Raji (cell line): ENCODE measurements around the gene NDUFS1.

Experiments
- POLR2A ChIP-seq: IDR thresholded peaks from 2 replicates; pipeline ENCODE4 v1.6.1; 2011; ENCODE audit warnings: low read depth, low read length, control low read depth; ENCODE audit not compliant: insufficient read depth

The NDUFS1 gene

GRCh38 chr2:206164261-206164862 is 5.1 kb upstream of the NDUFS1 start:
- TF ChIP-seq POLR2A, result no peak

GRCh38 chr2:206163251-206163880 is 4.1 kb upstream of the NDUFS1 start:
- no peak for TF ChIP-seq POLR2A

GRCh38 chr2:206160807-206161179 is 1.5 kb upstream of the NDUFS1 start:
- no peak for TF ChIP-seq POLR2A

- TF ChIP-seq POLR2A, result no peak
Observed at GRCh38 chr2:206160125-206160806, 1.0 kb upstream of the NDUFS1 start.

GRCh38 chr2:206158563-206159345 is 490 bp downstream of the NDUFS1 start:
- no peak for TF ChIP-seq POLR2A

- TF ChIP-seq POLR2A, result no peak
Observed at GRCh38 chr2:206154197-206154596, 5.0 kb downstream of the NDUFS1 start.

GRCh38 chr2:206150631-206151030 is 8.6 kb downstream of the NDUFS1 start:
- TF ChIP-seq POLR2A, result no peak

GRCh38 chr2:206150168-206150567 is 9.1 kb downstream of the NDUFS1 start:
- TF ChIP-seq POLR2A, result no peak

- no peak for TF ChIP-seq POLR2A
Observed at GRCh38 chr2:206149330-206149729, 9.9 kb downstream of the NDUFS1 start.

GRCh38 chr2:206145665-206146064 is 13.6 kb downstream of the NDUFS1 start:
- TF ChIP-seq POLR2A, result no peak

- TF ChIP-seq POLR2A, result no peak
Observed at GRCh38 chr2:206144383-206144782, 14.9 kb downstream of the NDUFS1 start.

- TF ChIP-seq POLR2A, result no peak
Observed at GRCh38 chr2:206143451-206143850, 15.8 kb downstream of the NDUFS1 start.

- no peak for TF ChIP-seq POLR2A
Observed at GRCh38 chr2:206127656-206128055, 31.6 kb downstream of the NDUFS1 start.

GRCh38 chr2:206125901-206126300 is 33.3 kb downstream of the NDUFS1 start:
- TF ChIP-seq POLR2A, result no peak

- no peak for TF ChIP-seq POLR2A
Observed at GRCh38 chr2:206116278-206116677, 43.0 kb downstream of the NDUFS1 start.
